Mucosa of descending colon (tissue), 3 donors: Measurements from ENCODE around the gene NCBP2L. TPM values are rescaled to one million over a fixed set of nuclear protein-coding genes. Genes with fewer than 3 reads are reported as not detected.

Source experiments
- ATAC-seq: fragments of 200-7000 bp; cut with Tn5 transposase; one replicate; pipeline ENCODE4 v1.9.1; 2020; ENCODE audit warnings: mild to moderate bottlenecking, moderate library complexity
- DNase-seq, 3 donors: peaks; one replicate each; pipeline ENCODE4 v3.0.0-alpha.2; 2020
- H3K36me3 ChIP-seq: fragments of 200-600 bp; one replicate; pipeline ENCODE4 v1.8.0; 2021; ENCODE audit warnings: low read depth, mild to moderate bottlenecking
- H3K4me1 ChIP-seq: fragments of 200-600 bp; one replicate; pipeline ENCODE4 v1.8.0; 2021; ENCODE audit warnings: low read depth, mild to moderate bottlenecking
- H3K4me3 ChIP-seq: fragments of 200-600 bp; one replicate; pipeline ENCODE4 v1.8.0; 2021; ENCODE audit warnings: mild to moderate bottlenecking
- H3K9me3 ChIP-seq: fragments of 200-600 bp; one replicate; pipeline ENCODE4 v1.8.0; 2021; ENCODE audit warnings: mild to moderate bottlenecking
- CTCF ChIP-seq: fragments of 200-600 bp; IDR thresholded peaks from one replicate; pipeline ENCODE4 v1.8.0; 2022; ENCODE audit warnings: antibody characterized with exemption, mild to moderate bottlenecking
- intact Hi-C, 2 donors: fragments of 100-400 bp; cut with DNase I in 1 of 2; cut with micrococcal nuclease in 1 of 2; formaldehyde crosslinking; loops; one replicate each; pipeline versions ENCODE4 v1.11.0 to v1.11.1; 2022; cut with DNase I, micrococcal nuclease
- total RNA-seq, 3 donors: library from RNA; stranded (reverse); fragmentation: NEBNext Ultra II Directional in 2 of 3; extraction: Animal tissue kit (Norgen Biotek cat#: 25700) in 2 of 3; gene quantifications; one replicate each; pipeline versions ENCODE4 v1.2.1 to v1.2.4, GENCODE V29; 2021 to 2023
- donor health status: DM: no; HTN: no; CAD: no; lungs with moderate emphysema.
- donor health status: DM: no; HTN: no; CAD: no.
- donor health status: DM: no; HTN: yes; CAD: no.

Gene NCBP2L
- total RNA-seq, 3 donors from 2014 or later = not detected

- Histone ChIP-seq H3K4me1 (no peaks in the 10 kb centered on the region), H3K4me3 (no peak overlapping the region), H3K36me3 (no peaks in the 10 kb centered on the region), H3K9me3 (no peaks in the 10 kb centered on the region)
- no peak for ATAC-seq
- intact Hi-C loops = no loop called here
- TF ChIP-seq CTCF = no peak
- DNase-seq = no peak
Measured at GRCh38 chrX:107763647-107764046, 13.9 kb upstream of the NCBP2L start.

- intact Hi-C loops = no loop called here
- ATAC-seq (no peak), DNase-seq (no peak)
- H3K4me3 ChIP-seq = no peak overlapping the region
- H3K36me3 ChIP-seq = no peaks in the 10 kb centered on the region
- no peaks in the 10 kb centered on the region for H3K4me1 ChIP-seq
- H3K9me3 ChIP-seq = no peaks in the 10 kb centered on the region
- TF ChIP-seq CTCF = no peak
Measured at GRCh38 chrX:107764845-107765608, 12.5 kb upstream of the NCBP2L start.

GRCh38 chrX:107766470-107767150, 10.9 kb upstream of the NCBP2L start:
- TF ChIP-seq CTCF = no peak
- DNase-seq (peak in 1 of 3 donors; percentile 9), ATAC-seq (peak; percentile 57)
- H3K36me3 ChIP-seq = no peaks in the 10 kb centered on the region
- intact Hi-C loops = no loop called here
- no peaks in the 10 kb centered on the region for H3K9me3 ChIP-seq
- H3K4me1 ChIP-seq = no peaks in the 10 kb centered on the region
- H3K4me3 ChIP-seq = no peak overlapping the region

- no peaks in the 10 kb centered on the region for H3K9me3 ChIP-seq
- no peak overlapping the region for H3K4me3 ChIP-seq
- no peaks in the 10 kb centered on the region for H3K4me1 ChIP-seq
- DNase-seq (no peak), ATAC-seq (no peak)
- no peak for TF ChIP-seq CTCF
- H3K36me3 ChIP-seq = no peaks in the 10 kb centered on the region
- intact Hi-C loops = no loop called here
Measured at GRCh38 chrX:107768051-107768450, 9.5 kb upstream of the NCBP2L start.

GRCh38 chrX:107769581-107770317, 7.8 kb upstream of the NCBP2L start:
- no peak overlapping the region for H3K4me3 ChIP-seq
- no peak for ATAC-seq
- intact Hi-C loops = no loop called here
- TF ChIP-seq CTCF = no peak
- no peaks in the 10 kb centered on the region for H3K36me3 ChIP-seq
- no peaks in the 10 kb centered on the region for H3K4me1 ChIP-seq
- H3K9me3 ChIP-seq = no peaks in the 10 kb centered on the region
- DNase-seq = no peak
